Spleen (tissue), 7 donors: Measurements from ENCODE around the gene ATG10.
"Not testable (repeated sequence)": the region's sequence is repeated elsewhere in the genome, so short reads cannot be mapped to it uniquely, and the experiment has no call there.

Experiments used
- POLR2A ChIP-seq, 3 donors: fragments of 450-650 bp; IDR thresholded peaks; one replicate each; pipeline ENCODE4 v1.5.1; 2017; ENCODE audit warnings: antibody characterized with exemption in 3 of 3, mild to moderate bottlenecking in 1 of 3
- TF ChIP-seq, protein P1 (sequence below), 11 experiments: fragments of 200-600 bp in 7 of 11; fragments of 450-650 bp in 4 of 11; sonication (generic) in 4 of 11; IDR thresholded peaks in 8 of 11; conservative IDR thresholded peaks in 3 of 11; 1 replicate in 7 of 11; 2 replicates in 4 of 11; pipeline versions ENCODE4 v1.4.0 to v1.8.0; 2016 to 2021; ENCODE audit warnings: antibody characterized with exemption in 11 of 11, inconsistent platforms in 4 of 11, mild to moderate bottlenecking in 1 of 11
- donor health status: DM: no; HTN: no; CAD: no; lungs with moderate emphysema.
- donor health status: DM: no; HTN: no; CAD: no.
- donor health status: DM: no; HTN: no; CAD: no.

GRCh38 chr5:82269363-82269762 lies 297.5 kb downstream of the ATG10 start:
- TF ChIP-seq, protein P1, sequence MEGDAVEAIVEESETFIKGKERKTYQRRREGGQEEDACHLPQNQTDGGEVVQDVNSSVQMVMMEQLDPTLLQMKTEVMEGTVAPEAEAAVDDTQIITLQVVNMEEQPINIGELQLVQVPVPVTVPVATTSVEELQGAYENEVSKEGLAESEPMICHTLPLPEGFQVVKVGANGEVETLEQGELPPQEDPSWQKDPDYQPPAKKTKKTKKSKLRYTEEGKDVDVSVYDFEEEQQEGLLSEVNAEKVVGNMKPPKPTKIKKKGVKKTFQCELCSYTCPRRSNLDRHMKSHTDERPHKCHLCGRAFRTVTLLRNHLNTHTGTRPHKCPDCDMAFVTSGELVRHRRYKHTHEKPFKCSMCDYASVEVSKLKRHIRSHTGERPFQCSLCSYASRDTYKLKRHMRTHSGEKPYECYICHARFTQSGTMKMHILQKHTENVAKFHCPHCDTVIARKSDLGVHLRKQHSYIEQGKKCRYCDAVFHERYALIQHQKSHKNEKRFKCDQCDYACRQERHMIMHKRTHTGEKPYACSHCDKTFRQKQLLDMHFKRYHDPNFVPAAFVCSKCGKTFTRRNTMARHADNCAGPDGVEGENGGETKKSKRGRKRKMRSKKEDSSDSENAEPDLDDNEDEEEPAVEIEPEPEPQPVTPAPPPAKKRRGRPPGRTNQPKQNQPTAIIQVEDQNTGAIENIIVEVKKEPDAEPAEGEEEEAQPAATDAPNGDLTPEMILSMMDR (IDR thresholded peaks at IDR 0.05 in 8 of 11, conservative IDR thresholded peaks at IDR 0.05 in 3 of 11) = not testable (repeated sequence)
- TF ChIP-seq POLR2A (IDR thresholded peaks at IDR 0.05) = not testable (repeated sequence)
